PC-9 (cell line): Measurements from ENCODE around the gene GIT1. TPM values are rescaled to one million over a fixed set of nuclear protein-coding genes. Genes with fewer than 3 reads are reported as not detected.

Source experiments
- BruUV-seq: library from RNA; stranded (reverse); fragments of 400-500 nt; replicated peaks from 2 replicates; lab custom pipeline; 2021; lab: Mats Ljungman, UMichigan
- CTCF ChIA-PET: fragments of 300-600 bp; sonication (Branson Sonifier 250); formaldehyde crosslinking; loops from one replicate; lab custom pipeline; 2022; ENCODE audit warnings: antibody characterized with exemption; lab: Charles Lee
- POLR2A ChIA-PET: fragments of 300-600 bp; sonication (Branson Sonifier 250); formaldehyde crosslinking; loops from one replicate; lab custom pipeline; 2022; ENCODE audit warnings: antibody characterized with exemption; ENCODE audit not compliant: unreplicated experiment; lab: Charles Lee
- DNase-seq, 2 experiments: peaks; one replicate each; pipeline versions ENCODE4 v3.0.0 to v3.0.0-alpha.2; 2015 to 2022; ENCODE audit warnings: mixed read lengths in 1 of 2
- H2AFZ ChIP-seq: fragments of 200-600 bp; sonication (generic); 2 replicates; pipeline ENCODE4 v1.8.1; 2017; ENCODE audit warnings: antibody characterized with exemption
- H3F3A ChIP-seq: fragments of 200-600 bp; sonication (generic); 2 replicates; pipeline ENCODE4 v1.8.1; 2017; ENCODE audit warnings: antibody characterized with exemption, mild to moderate bottlenecking, low read depth; ENCODE audit not compliant: insufficient read depth
- H3K27ac ChIP-seq: fragments of 200-600 bp; sonication (generic); 2 replicates; pipeline ENCODE4 v1.6.1; 2016; ENCODE audit warnings: mixed run types
- H3K27me3 ChIP-seq: fragments of 200-600 bp; sonication (generic); 2 replicates; pipeline ENCODE4 v1.6.1; 2016; ENCODE audit warnings: low read depth, mixed run types; ENCODE audit not compliant: insufficient read depth
- H3K36me3 ChIP-seq: fragments of 200-600 bp; sonication (generic); 2 replicates; pipeline ENCODE4 v1.6.1; 2016; ENCODE audit warnings: low read depth, mixed run types
- H3K4me1 ChIP-seq: fragments of 200-600 bp; sonication (generic); replicated peaks from 2 replicates; pipeline ENCODE4 v1.6.1; 2016; ENCODE audit warnings: mixed run types; ENCODE audit not compliant: insufficient read depth
- H3K4me2 ChIP-seq: fragments of 200-600 bp; sonication (generic); 2 replicates; pipeline ENCODE4 v1.6.1; 2017; ENCODE audit warnings: mixed run types
- H3K4me3 ChIP-seq: fragments of 200-600 bp; sonication (generic); 2 replicates; pipeline ENCODE4 v1.6.1; 2016; ENCODE audit warnings: mixed run types
- H3K79me2 ChIP-seq: fragments of 200-600 bp; sonication (generic); 2 replicates; pipeline ENCODE4 v1.6.1; 2017; ENCODE audit warnings: low read depth, mixed run types
- H3K9me2 ChIP-seq: fragments of 200-600 bp; sonication (generic); 2 replicates; pipeline ENCODE4 v1.8.1; 2017; ENCODE audit warnings: mild to moderate bottlenecking; ENCODE audit not compliant: insufficient read depth
- H3K9me3 ChIP-seq: fragments of 200-600 bp; sonication (generic); 2 replicates; pipeline ENCODE4 v1.8.1; 2016; ENCODE audit warnings: low read depth; ENCODE audit not compliant: insufficient read depth
- H4K20me1 ChIP-seq: fragments of 200-600 bp; sonication (generic); 2 replicates; pipeline ENCODE4 v1.8.1; 2017; ENCODE audit not compliant: insufficient read depth
- EZH2 ChIP-seq: fragments of 200-600 bp; sonication (generic); IDR thresholded peaks from 2 replicates; pipeline ENCODE4 v1.8.0; 2017; ENCODE audit warnings: antibody characterized with exemption, low read depth
- intact Hi-C: fragments of 100-400 bp; cut with micrococcal nuclease; formaldehyde crosslinking; loops from one replicate; pipeline ENCODE4 v1.10.0; 2022; ENCODE audit not compliant: unreplicated experiment
- total RNA-seq: library from RNA; stranded (reverse); gene quantifications from 2 replicates; pipeline ENCODE4 v1.2.3, GENCODE V29; 2021
- TF ChIP-seq, protein P1 (sequence below): fragments of 200-600 bp; sonication (generic); conservative IDR thresholded peaks from 2 replicates; pipeline ENCODE4 v1.6.1; 2017; ENCODE audit warnings: mixed run types, antibody characterized with exemption, mild to moderate bottlenecking, moderate library complexity

The GIT1 gene
- total RNA-seq, 1 experiment from 2014 or later, result 84.8 TPM

GRCh38 chr17:29603109-29603674 is 13.7 kb upstream of the GIT1 start:
- Histone ChIP-seq H4K20me1 (0 out of 2 replicates have a peak, but pooled peaks cover 3% of the 10 kb centered on the region), H3K36me3 (no peaks in the 10 kb centered on the region), H3K79me2 (no peaks in the 10 kb centered on the region; the same call in 1 of the 2 replicates), H3K27me3 (no peaks in the 10 kb centered on the region), H3K4me2 (no peak overlapping the region), H3K9me2 (no peaks in the 10 kb centered on the region), H3K4me1 (no peaks in the 10 kb centered on the region), H3K27ac (no peak overlapping the region), H3K9me3 (no peaks in the 10 kb centered on the region), H2AFZ (no peak overlapping the region), H3K4me3 (no peak overlapping the region), H3F3A (no peaks in the 10 kb centered on the region)
- ChIA-PET CTCF (no interaction called here), POLR2A (no interaction called here)
- intact Hi-C loops, result no loop called here
- TF ChIP-seq, protein P1, sequence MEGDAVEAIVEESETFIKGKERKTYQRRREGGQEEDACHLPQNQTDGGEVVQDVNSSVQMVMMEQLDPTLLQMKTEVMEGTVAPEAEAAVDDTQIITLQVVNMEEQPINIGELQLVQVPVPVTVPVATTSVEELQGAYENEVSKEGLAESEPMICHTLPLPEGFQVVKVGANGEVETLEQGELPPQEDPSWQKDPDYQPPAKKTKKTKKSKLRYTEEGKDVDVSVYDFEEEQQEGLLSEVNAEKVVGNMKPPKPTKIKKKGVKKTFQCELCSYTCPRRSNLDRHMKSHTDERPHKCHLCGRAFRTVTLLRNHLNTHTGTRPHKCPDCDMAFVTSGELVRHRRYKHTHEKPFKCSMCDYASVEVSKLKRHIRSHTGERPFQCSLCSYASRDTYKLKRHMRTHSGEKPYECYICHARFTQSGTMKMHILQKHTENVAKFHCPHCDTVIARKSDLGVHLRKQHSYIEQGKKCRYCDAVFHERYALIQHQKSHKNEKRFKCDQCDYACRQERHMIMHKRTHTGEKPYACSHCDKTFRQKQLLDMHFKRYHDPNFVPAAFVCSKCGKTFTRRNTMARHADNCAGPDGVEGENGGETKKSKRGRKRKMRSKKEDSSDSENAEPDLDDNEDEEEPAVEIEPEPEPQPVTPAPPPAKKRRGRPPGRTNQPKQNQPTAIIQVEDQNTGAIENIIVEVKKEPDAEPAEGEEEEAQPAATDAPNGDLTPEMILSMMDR, result no peak
- no peak for TF ChIP-seq EZH2
- no TSS peak for BruUV-seq
- DNase-seq, result no peak

DNA sequence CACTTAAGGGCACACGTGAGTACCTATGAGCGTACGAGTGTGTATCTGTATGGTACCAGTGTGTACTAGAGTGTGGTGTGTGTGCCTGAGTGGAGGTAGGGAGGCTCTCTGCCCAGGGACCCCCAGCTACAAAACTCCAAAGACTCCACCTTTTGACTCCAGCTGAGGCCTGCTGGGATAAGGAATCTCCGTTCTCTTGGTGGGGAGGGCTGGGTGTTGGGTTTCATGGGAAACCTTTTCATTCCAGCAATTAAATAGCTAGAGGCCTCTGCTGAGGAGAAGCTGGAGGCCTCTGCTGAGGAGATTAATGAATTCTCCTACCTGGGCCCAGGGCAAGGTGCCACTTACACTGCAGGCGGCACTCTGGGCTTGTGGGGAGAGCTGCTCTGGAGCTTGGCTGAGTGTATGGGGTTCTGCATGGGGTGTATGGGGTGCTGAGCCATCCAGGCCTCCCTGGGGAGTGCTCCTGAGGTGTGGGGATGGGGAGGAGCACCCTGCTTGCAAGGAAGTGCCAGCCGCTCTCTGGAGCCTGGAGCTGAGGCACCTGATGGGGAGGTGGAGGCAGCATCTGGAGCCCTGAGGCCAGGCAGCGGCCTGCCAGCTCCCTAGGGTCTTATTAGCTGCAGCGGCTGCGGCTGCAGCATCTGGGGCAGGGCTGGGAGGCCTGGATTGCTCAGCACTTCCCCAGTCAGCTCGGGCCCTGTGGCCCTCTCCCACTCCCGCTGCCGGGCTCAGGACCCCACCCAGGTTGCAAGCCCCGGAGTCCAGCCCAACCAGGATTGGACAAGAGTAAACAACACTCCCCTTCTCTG is 8.1 kb upstream of the GIT1 start:
- H3K4me2 ChIP-seq, result no peak overlapping the region
- no peaks in the 10 kb centered on the region for H3K9me2 ChIP-seq
- H3K27me3 ChIP-seq, result no peaks in the 10 kb centered on the region
- no peaks in the 10 kb centered on the region for H3K9me3 ChIP-seq
- no peak overlapping the region for H3K4me3 ChIP-seq
- H3K79me2 ChIP-seq, result peaks cover 37% of the 10 kb centered on the region
- TF ChIP-seq, protein P1, result no peak
- TF ChIP-seq EZH2, result no peak
- no peak overlapping the region for H3K27ac ChIP-seq
- no peaks in the 10 kb centered on the region for H3K36me3 ChIP-seq
- DNase-seq, result peak in 1 of 2 experiments; percentile 1
- H3K4me1 ChIP-seq, result peaks cover 19% of the 10 kb centered on the region
- peaks cover 4% of the 10 kb centered on the region for H3F3A ChIP-seq
- CTCF ChIA-PET, result no interaction called here
- intact Hi-C loops, result no loop called here
- no peaks in the 10 kb centered on the region; the same call in none of the 2 replicates for H4K20me1 ChIP-seq
- POLR2A ChIA-PET, result interaction anchor here (0.6 kb wide), 1 partner anchor 27 kb away, joined by 5 read pairs; no protein-coding TSS in a partner anchor
- no TSS peak for BruUV-seq
- no peak overlapping the region for H2AFZ ChIP-seq

DNA sequence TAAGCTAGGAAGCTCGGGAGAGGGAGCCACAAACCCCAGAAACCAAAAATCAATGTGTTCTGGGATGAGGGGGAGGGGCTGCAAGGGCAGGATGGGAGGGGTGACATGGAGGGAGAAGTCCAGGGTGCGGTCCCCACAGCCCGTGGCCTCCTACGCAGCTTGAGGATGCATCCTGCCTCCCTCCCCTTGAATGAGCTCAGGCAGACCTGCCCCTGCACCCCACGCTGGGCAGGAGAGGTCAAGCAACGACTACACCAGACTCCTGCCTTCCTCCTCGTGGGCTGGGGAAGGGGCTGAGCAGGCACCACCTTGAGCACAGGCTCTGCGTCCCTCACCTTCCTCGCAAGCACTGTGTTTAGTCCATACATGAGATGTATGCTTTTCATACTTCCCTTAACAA is 7.4 kb upstream of the GIT1 start:
- ChIA-PET POLR2A (interaction anchor here (0.6 kb wide), 1 partner anchor 28 kb away, joined by 5 read pairs; no protein-coding TSS in a partner anchor), CTCF (no interaction called here)
- Histone ChIP-seq H2AFZ (no peak overlapping the region), H3K27me3 (no peaks in the 10 kb centered on the region), H3K9me2 (no peaks in the 10 kb centered on the region), H4K20me1 (no peaks in the 10 kb centered on the region; the same call in none of the 2 replicates), H3K36me3 (no peaks in the 10 kb centered on the region), H3K4me1 (peaks cover 26% of the 10 kb centered on the region), H3K9me3 (no peaks in the 10 kb centered on the region), H3K79me2 (peaks cover 37% of the 10 kb centered on the region), H3F3A (peaks cover 11% of the 10 kb centered on the region), H3K4me3 (no peak overlapping the region), H3K4me2 (no peak overlapping the region), H3K27ac (no peak overlapping the region)
- no TSS peak for BruUV-seq
- no peak for TF ChIP-seq EZH2
- TF ChIP-seq, protein P1, result no peak
- intact Hi-C loops, result no loop called here
- peak in 1 of 2 experiments; percentile 31 for DNase-seq
